ENCODE data around the gene RNU1-2. TPM values are rescaled to one million over a fixed set of nuclear protein-coding genes. Genes with fewer than 3 reads are reported as not detected.
"Not testable (repeated sequence)": the region's sequence is repeated elsewhere in the genome, so short reads cannot be mapped to it uniquely, and the experiment has no call there.

The RNU1-2 gene
- total RNA-seq, 1 donor from 2014 or later = 1,356 TPM

- peaks cover 5% of the 10 kb centered on the region for H3K4me1 Mint-ChIP-seq (ENCODE audit: low read depth, unreplicated experiment)
- no peak overlapping the region for H3K4me3 Mint-ChIP-seq (ENCODE audit: unreplicated experiment)
- Histone ChIP-seq H3K27me3 (ENCODE audit: insufficient read depth, low read length) (no peaks in the 10 kb centered on the region), H3K9me3 (ENCODE audit: insufficient read depth, low read depth, low read length) (no peaks in the 10 kb centered on the region), H3K4me1 (ENCODE audit: insufficient read depth, low read length) (peaks cover 24% of the 10 kb centered on the region), H4K20me1 (ENCODE audit: insufficient read depth, low read length) (no peaks in the 10 kb centered on the region), H3K4me2 (ENCODE audit: low read length) (no peak overlapping the region), H3K9ac (ENCODE audit: low read length) (no peak overlapping the region), H3K4me3 (ENCODE audit: insufficient read depth, low read depth, low read length) (no peak overlapping the region), H3K36me3 (ENCODE audit: insufficient read depth, low read length) (no peaks in the 10 kb centered on the region), H3K79me2 (ENCODE audit: insufficient read depth, low read length) (no peaks in the 10 kb centered on the region), H3K27ac (ENCODE audit: low read depth, low read length) (no peak overlapping the region), H2AFZ (ENCODE audit: low read depth, low read length) (no peak overlapping the region)
- DNase-seq (ENCODE audit: low read depth) (no peak), FAIRE-seq (no peak)
- peaks cover 2% of the 10 kb centered on the region for H3K9me3 Mint-ChIP-seq (ENCODE audit: unreplicated experiment)
- no peak for TF ChIP-seq EZH2 (IDR thresholded peaks at IDR 0.05; ENCODE audit: insufficient read depth, low read length)
- no peak for TF ChIP-seq CTCF (IDR thresholded peaks at IDR 0.05; ENCODE audit: insufficient read depth, low read depth, low read length)
- peaks cover 5% of the 10 kb centered on the region for H3K27me3 Mint-ChIP-seq (ENCODE audit: low read depth, unreplicated experiment)
- H3K36me3 Mint-ChIP-seq (ENCODE audit: low read depth, unreplicated experiment) = no peaks in the 10 kb centered on the region
- no peak overlapping the region for H3K27ac Mint-ChIP-seq (ENCODE audit: unreplicated experiment)
Measured at GRCh38 chr1:16907870-16908758, 12.3 kb downstream of the RNU1-2 start.

- not testable (repeated sequence) for DNase-seq (ENCODE audit: low read depth); H3K36me3 ChIP-seq (ENCODE audit: insufficient read depth, low read length); H3K27me3 ChIP-seq (ENCODE audit: insufficient read depth, low read length); H3K4me1 Mint-ChIP-seq (ENCODE audit: low read depth, unreplicated experiment); H3K27ac ChIP-seq (ENCODE audit: low read depth, low read length); H3K4me1 ChIP-seq (ENCODE audit: insufficient read depth, low read length); H3K4me2 ChIP-seq (ENCODE audit: low read length); H3K36me3 Mint-ChIP-seq (ENCODE audit: low read depth, unreplicated experiment); H4K20me1 ChIP-seq (ENCODE audit: insufficient read depth, low read length); H3K9ac ChIP-seq (ENCODE audit: low read length); H3K9me3 ChIP-seq (ENCODE audit: insufficient read depth, low read depth, low read length); H3K4me3 ChIP-seq (ENCODE audit: insufficient read depth, low read depth, low read length); H3K9me3 Mint-ChIP-seq (ENCODE audit: unreplicated experiment); H3K79me2 ChIP-seq (ENCODE audit: insufficient read depth, low read length); FAIRE-seq; H2AFZ ChIP-seq (ENCODE audit: low read depth, low read length)
- H3K27me3 Mint-ChIP-seq (ENCODE audit: low read depth, unreplicated experiment) = peaks cover 13% of the 10 kb centered on the region
- peak overlapping the region; percentile 50 for H3K4me3 Mint-ChIP-seq (ENCODE audit: unreplicated experiment)
- H3K27ac Mint-ChIP-seq (ENCODE audit: unreplicated experiment) = peak overlapping the region; percentile 54
Measured at GRCh38 chr1:16911851-16912721, 16.3 kb downstream of the RNU1-2 start.

GRCh38 chr1:16912742-16913141 lies 17.0 kb downstream of the RNU1-2 start:
- H3K9me3 ChIP-seq (ENCODE audit: insufficient read depth, low read depth, low read length); H3K9me3 Mint-ChIP-seq (ENCODE audit: unreplicated experiment); H4K20me1 ChIP-seq (ENCODE audit: insufficient read depth, low read length); H3K27ac Mint-ChIP-seq (ENCODE audit: unreplicated experiment); H3K4me1 Mint-ChIP-seq (ENCODE audit: low read depth, unreplicated experiment); H2AFZ ChIP-seq (ENCODE audit: low read depth, low read length); H3K4me2 ChIP-seq (ENCODE audit: low read length); FAIRE-seq; H3K9ac ChIP-seq (ENCODE audit: low read length); H3K79me2 ChIP-seq (ENCODE audit: insufficient read depth, low read length); H3K4me3 ChIP-seq (ENCODE audit: insufficient read depth, low read depth, low read length); H3K4me1 ChIP-seq (ENCODE audit: insufficient read depth, low read length); H3K27ac ChIP-seq (ENCODE audit: low read depth, low read length); DNase-seq (ENCODE audit: low read depth); H3K36me3 ChIP-seq (ENCODE audit: insufficient read depth, low read length); H3K27me3 ChIP-seq (ENCODE audit: insufficient read depth, low read length); H3K36me3 Mint-ChIP-seq (ENCODE audit: low read depth, unreplicated experiment): not testable (repeated sequence)
- peaks cover 13% of the 10 kb centered on the region for H3K27me3 Mint-ChIP-seq (ENCODE audit: low read depth, unreplicated experiment)
- H3K4me3 Mint-ChIP-seq (ENCODE audit: unreplicated experiment) = peak overlapping the region; percentile 86

All from astrocyte (in vitro differentiated cells and primary cell).